Psoas muscle (tissue), 8 donors: ENCODE results near the gene VENTX. TPM values are rescaled to one million over a fixed set of nuclear protein-coding genes. Genes with fewer than 3 reads are reported as not detected.

Experiments
- ATAC-seq, 4 donors: fragments of 200-7000 bp; cut with Tn5 transposase; one replicate each; pipeline ENCODE4 v1.9.1; 2020; ENCODE audit warnings: moderate library complexity in 3 of 4, mild to moderate bottlenecking in 2 of 4
- DNase-seq, 2 donors: peaks; one replicate each; pipeline ENCODE4 v3.0.0-alpha.2; 2020
- H3K27ac ChIP-seq: fragments of 200-600 bp; one replicate; pipeline ENCODE4 v1.8.0; 2022
- H3K27me3 ChIP-seq, 3 donors: fragments of 200-600 bp in 1 of 3; one replicate each; pipeline versions ENCODE4 v1.6.1 to v1.8.0; 2013 to 2022; ENCODE audit warnings: low read length in 2 of 3, mild to moderate bottlenecking in 2 of 3, moderate library complexity in 1 of 3; ENCODE audit not compliant: insufficient read depth in 3 of 3
- H3K36me3 ChIP-seq, 2 donors: fragments of 200-600 bp in 1 of 2; one replicate each; pipeline versions ENCODE4 v1.6.1 to v1.8.0; 2013 to 2022; ENCODE audit warnings: low read depth in 1 of 2, mild to moderate bottlenecking in 1 of 2, moderate library complexity in 1 of 2; ENCODE audit not compliant: insufficient read depth in 1 of 2
- H3K4me1 ChIP-seq: fragments of 200-600 bp; one replicate; pipeline ENCODE4 v1.8.0; 2022
- H3K4me3 ChIP-seq: fragments of 200-600 bp; one replicate; pipeline ENCODE4 v1.8.0; 2022; ENCODE audit warnings: mild to moderate bottlenecking
- H3K9me3 ChIP-seq: fragments of 200-600 bp; one replicate; pipeline ENCODE4 v1.8.0; 2022
- CTCF ChIP-seq: fragments of 200-600 bp; IDR thresholded peaks from one replicate; pipeline ENCODE4 v1.8.0; 2022; ENCODE audit warnings: antibody characterized with exemption
- WGBS, 3 donors: extraction: QIAGEN DNeasy Blood & Tissue Kit; methylation state at CpG; one replicate each; pipeline versions ENCODE4 v1.1.6 to v1.1.7; 2013; 5-methylcytosine and 5-hydroxymethylcytosine counted together
- intact Hi-C, 2 donors: fragments of 100-400 bp; cut with DNase I; formaldehyde crosslinking; loops; one replicate each; pipeline versions ENCODE4 v1.11.0 to v1.14.2; 2022
- polyA plus RNA-seq, 3 donors: library from polyadenylated mRNA; stranded (reverse); fragments of 200-250 nt; gene quantifications; one replicate each; pipeline ENCODE4 v1.2.3, GENCODE V29; 2013
- total RNA-seq, 4 donors: library from RNA; stranded (reverse); fragmentation: NEBNext Ultra II Directional in 2 of 4; extraction: Animal tissue kit (Norgen Biotek cat#: 25700) in 2 of 4; gene quantifications; one replicate each; pipeline versions ENCODE4 v1.2.1 to v1.2.4, GENCODE V29; 2021 to 2023
- donor health status: healthy with polysubstance abuse.
- donor health status: DM: no; HTN: no; CAD: no; lungs with moderate emphysema.
- donor health status: Bipolar disorder and iron deficiency.
- donor health status: healthy.
- donor health status: DM: yes; HTN: yes; CAD: no.
- donor health status: DM: no; HTN: no; CAD: no.
- donor health status: DM: no; HTN: no; CAD: no.
- donor health status: DM: yes; HTN: yes; CAD: no.

The VENTX gene
- total and polyA plus RNA-seq, 7 donors = 0.03 to 0.34 (median 0.24) TPM

GRCh38 chr10:133249975-133250754 is 12.5 kb downstream of the VENTX start:
- peaks cover 0 to 47% (median 14%) of the 10 kb centered on the region in 3 donors for H3K27me3 ChIP-seq
- no peaks in the 10 kb centered on the region for H3K4me1 ChIP-seq
- no peaks in the 10 kb centered on the region for H3K36me3 ChIP-seq
- H3K9me3 ChIP-seq = no peaks in the 10 kb centered on the region
- intact Hi-C loops = no loop called here
- no peak overlapping the region for H3K4me3 ChIP-seq
- TF ChIP-seq CTCF = no peak
- DNase-seq = no peak
- 37 to 49% (median 47%) methylated on average over 10 to 11 of the region's 11 CpGs for WGBS, 3 donors
- no peak overlapping the region for H3K27ac ChIP-seq
- ATAC-seq = no peak

GRCh38 chr10:133251388-133252222 is 13.9 kb downstream of the VENTX start:
- peaks cover 0 to 33% (median 10%) of the 10 kb centered on the region in 3 donors for H3K27me3 ChIP-seq
- no peaks in the 10 kb centered on the region for H3K4me1 ChIP-seq
- no peak overlapping the region for H3K4me3 ChIP-seq
- intact Hi-C loops = no loop called here
- 48 to 54% (median 50%) methylated on average over 27 to 28 of the region's 28 CpGs for WGBS, 3 donors
- H3K9me3 ChIP-seq = no peaks in the 10 kb centered on the region
- no peak for TF ChIP-seq CTCF
- ATAC-seq = no peak
- H3K36me3 ChIP-seq = no peaks in the 10 kb centered on the region
- no peak overlapping the region for H3K27ac ChIP-seq
- no peak for DNase-seq

- Histone ChIP-seq H3K36me3 (no peaks in the 10 kb centered on the region), H3K4me1 (no peaks in the 10 kb centered on the region), H3K9me3 (no peaks in the 10 kb centered on the region), H3K4me3 (no peak overlapping the region), H3K27ac (no peak overlapping the region), H3K27me3 (peaks cover 0 to 28% (median 7%) of the 10 kb centered on the region in 3 donors)
- no peak for ATAC-seq
- intact Hi-C loops = no loop called here
- 59 to 82% (median 78%) methylated on average over 4 to 12 of the region's 12 CpGs for WGBS, 3 donors
- DNase-seq = no peak
- TF ChIP-seq CTCF = no peak
These were observed 14.5 kb downstream of the VENTX start for GRCh38 chr10:133252223-133252552.

GRCh38 chr10:133253361-133253955 is 15.8 kb downstream of the VENTX start:
- Histone ChIP-seq H3K4me3 (no peak overlapping the region), H3K4me1 (peaks cover 9% of the 10 kb centered on the region), H3K27ac (no peak overlapping the region), H3K9me3 (no peaks in the 10 kb centered on the region), H3K27me3 (peaks cover 0 to 15% (median 3%) of the 10 kb centered on the region in 3 donors), H3K36me3 (no peaks in the 10 kb centered on the region)
- intact Hi-C loops = no loop called here
- ATAC-seq = no peak
- no peak for DNase-seq
- TF ChIP-seq CTCF = no peak
- 84 to 91% (median 90%) methylated on average over 22 of the region's 22 CpGs for WGBS, 3 donors
